ENCODE measurements around the gene CZIB.
"Not testable (repeated sequence)": the region's sequence is repeated elsewhere in the genome, so short reads cannot be mapped to it uniquely, and the experiment has no call there.

Gene CZIB

DNA sequence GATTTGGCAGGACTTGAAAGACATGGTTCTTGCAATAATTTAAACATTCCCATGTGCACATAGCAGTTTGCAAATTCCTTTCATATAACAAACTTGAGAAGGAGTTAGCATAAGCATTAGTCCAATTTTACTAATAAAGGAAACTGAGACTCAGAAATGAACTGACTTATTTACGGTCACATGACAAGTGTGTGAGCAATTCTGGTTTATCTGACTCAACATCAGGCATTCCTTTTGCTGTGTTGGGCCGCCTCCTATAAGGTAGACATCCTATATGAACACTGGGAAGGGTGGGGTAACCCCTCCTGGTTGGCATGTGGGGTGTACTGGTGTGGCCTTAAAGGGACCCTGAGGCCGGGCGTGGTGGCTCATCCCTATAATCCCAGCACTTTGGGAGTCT is 32.3 kb downstream of the CZIB start:
- no peak for DNase-seq

DNA sequence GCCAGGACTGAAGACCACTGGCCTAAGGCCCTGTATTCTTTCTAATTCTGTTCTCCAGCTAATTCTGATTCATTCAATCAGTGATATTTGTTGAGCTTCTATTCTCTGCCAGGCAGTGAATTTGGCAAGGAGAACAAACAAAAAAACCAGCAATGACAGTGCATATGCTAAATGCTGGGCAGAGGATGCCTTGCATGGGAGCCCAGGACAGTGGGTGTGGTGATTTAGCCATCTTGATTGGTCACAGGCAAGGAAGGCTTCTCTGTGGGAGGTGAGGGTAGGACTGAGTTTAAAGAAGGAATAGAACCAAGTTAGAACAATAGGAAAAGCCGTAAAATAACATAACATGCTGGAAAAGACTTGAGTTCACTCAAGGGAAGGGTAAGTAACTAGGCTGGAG is 33.0 kb downstream of the CZIB start:
- DNase-seq = no peak

DNA sequence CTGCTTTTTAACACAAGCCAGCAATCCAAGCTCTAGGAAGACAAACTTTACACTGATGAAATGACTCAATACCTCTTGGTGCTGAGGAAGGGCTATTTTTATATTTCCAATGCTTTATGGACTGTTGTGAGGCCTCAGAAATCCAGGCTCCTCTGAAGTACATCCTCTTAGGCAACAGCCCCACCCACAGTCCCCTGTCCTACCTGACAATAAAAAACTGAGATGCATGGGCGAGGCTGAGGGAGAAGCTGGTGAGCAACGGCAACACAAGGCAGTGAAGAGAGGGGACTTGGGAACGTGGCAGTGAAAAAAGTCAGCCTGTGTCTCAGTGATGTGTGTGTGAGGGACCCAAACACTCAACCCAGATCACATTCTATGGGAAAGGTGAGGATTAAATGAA is 33.9 kb downstream of the CZIB start:
- no peak for DNase-seq

GRCh38 chr1:53185955-53186297 is 34.5 kb downstream of the CZIB start:
- DNase-seq = not testable (repeated sequence)

DNA sequence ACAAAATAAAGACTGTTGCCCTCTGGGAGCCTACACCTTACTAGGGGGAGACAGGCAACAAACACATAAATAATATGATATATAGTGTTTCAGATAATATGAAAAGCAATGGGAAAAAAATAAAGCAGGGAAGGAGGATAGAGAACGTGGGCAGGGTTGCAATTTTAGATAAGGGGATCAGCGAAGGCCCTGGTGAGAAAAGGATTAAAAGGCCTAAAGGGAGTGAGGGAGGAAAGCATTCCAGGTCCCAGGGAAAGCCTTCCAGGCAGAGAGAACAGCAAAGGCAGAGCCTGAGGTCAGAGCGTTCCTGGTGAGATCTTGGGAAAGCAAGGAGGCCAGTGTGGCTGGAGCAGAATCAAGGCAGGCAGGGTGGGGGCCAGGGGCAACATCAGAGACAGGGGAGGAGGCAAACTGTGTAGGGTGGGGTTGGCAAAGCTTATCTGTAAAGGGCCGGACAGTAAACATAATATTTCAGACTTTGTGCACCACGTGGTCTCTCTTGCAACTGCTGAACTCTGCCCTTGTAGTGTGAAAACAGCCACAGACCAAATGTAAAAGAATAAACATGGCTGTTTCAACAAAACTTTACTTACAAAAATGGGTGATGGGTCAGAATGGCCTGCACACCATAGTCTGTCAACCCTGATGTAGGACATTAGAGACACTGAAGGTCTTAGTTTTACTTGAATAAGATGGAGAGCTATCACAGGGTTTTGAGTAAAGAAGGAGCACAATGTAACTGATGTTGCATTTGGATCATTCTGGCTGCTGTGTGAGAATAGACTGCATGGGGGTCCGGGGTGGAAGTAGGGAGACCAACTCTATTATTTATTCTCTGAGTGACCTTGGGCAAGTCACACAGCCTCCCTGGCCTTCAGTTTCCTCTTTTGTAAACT is 37.1 kb downstream of the CZIB start:
- DNase-seq = no peak

GRCh38 chr1:53182716-53183094 is 37.7 kb downstream of the CZIB start:
- no peak for DNase-seq

GRCh38 chr1:53182111-53182593 is 38.3 kb downstream of the CZIB start:
- peak; percentile 34 to 78 (median 70) for DNase-seq

DNA sequence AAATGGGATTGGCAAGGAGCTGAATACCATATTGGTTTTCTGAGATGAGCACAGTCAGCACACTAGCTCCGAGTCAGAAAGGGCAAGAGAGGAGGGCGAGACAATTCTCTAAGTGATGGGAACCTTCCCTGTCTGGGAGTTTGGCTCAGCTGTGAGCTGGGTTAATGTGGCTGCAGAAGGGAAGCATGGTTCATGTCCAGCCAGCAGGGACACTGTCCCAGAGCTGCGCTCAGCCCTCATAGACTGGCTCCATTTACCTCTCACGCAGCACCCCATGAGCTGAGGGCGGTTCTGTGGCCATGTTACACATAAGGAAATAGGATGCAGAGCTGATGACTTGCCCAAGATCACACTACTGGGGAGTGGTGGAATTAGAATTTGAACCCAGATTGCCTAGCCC is 39.5 kb downstream of the CZIB start:
- no peak for DNase-seq

- DNase-seq = no peak
Observed at GRCh38 chr1:53180226-53180625, 40.2 kb downstream of the CZIB start.

DNA sequence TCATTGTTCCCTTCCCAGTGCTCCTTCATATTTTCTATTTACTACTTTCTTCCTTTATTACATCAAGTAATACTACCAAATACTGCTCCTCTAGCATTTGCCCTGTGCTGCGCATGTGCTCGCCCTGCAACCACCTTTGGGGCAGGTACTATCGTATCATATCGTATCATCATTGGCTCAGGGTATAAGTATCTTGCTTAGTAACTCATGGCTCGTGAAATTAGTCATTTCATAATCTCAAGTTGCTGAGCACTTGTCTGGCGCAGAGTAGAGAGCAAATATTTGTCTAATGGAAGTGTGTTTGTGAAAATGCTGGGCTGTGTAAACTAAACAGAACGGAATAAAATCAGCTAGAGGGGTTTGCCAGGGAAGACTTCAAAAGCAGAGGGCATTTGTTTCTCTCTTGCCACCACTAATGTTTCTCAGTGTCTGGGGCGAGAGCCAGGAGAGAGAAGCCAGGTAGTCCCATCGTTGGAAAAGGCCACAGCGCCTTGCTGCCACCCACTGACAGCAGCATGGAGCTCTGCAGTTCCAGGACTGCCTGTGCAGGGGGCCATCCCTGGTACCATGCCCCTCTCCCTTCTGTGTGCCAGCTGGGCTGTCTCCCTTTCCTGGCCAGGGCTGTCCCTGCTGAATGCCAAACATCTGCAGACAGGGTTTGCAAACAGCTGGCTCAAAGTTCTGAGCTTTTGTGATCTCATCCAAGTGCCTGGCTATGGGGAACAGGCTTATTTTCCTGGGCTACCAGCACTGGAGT is 43.8 kb downstream of the CZIB start:
- DNase-seq = no peak

DNA sequence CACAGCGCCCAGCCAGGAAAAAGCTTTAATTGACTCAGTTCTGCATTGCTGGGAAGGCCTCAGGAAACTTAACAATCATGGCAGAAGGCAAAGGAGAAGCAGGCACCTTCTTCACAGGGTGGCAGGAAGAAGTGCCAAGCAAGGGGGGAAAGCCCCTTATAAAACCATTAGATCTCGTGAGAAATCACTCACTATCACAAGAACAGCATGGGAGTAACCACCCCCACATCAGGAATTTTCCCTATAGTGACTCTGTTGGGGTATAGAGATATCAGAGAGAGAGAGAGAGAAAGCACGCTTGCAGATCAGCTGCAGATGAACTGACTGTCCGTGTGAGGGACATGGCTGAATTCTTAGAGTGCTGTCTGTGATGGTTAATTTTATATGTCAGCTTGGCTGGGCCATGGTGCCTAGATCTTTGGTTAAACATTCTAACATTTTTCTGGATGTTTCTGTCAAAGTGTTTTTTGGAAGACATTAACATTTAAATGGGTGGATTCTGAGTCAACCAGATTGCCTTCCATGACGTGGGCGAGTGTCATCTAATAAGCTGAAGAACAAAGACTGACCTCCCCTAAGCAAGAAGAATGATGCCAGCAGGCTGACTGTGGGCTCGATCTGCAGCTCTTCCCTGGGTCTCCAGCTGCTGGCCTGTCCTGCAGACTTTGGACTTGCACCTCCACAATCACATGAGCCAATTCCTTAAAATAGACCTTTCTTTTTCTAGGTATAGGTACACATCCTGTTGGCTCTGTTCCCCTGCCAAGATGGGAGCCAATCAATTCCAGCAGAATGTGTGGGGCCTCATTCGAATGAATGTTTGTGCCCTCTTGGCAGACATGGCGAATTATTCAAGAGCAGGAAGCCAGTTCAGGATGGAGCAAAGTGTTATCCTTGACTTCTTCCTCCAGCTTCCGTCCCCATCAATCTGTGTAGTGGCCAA is 45.2 kb downstream of the CZIB start:
- no peak for DNase-seq

GRCh38 chr1:53172426-53173128 is 47.9 kb downstream of the CZIB start:
- DNase-seq = no peak

- DNase-seq = no peak
Observed at GRCh38 chr1:53166912-53167311, 53.5 kb downstream of the CZIB start.

- DNase-seq = no peak
Observed at GRCh38 chr1:53166366-53166765, 54.1 kb downstream of the CZIB start.

GRCh38 chr1:53165408-53165961 is 54.9 kb downstream of the CZIB start:
- DNase-seq = no peak
